Mucosa of descending colon (tissue), 3 donors: ENCODE data around the gene PSTPIP1. TPM values are rescaled to one million over a fixed set of nuclear protein-coding genes. Genes with fewer than 3 reads are reported as not detected.
A peak's percentile ranks its signal among the peaks of the same experiment; 100 is the strongest.

Experiments used
- ATAC-seq: fragments of 200-7000 bp; cut with Tn5 transposase; one replicate; pipeline ENCODE4 v1.9.1; 2020; ENCODE audit warnings: mild to moderate bottlenecking, moderate library complexity
- DNase-seq, 3 donors: peaks; one replicate each; pipeline ENCODE4 v3.0.0-alpha.2; 2020
- H3K36me3 ChIP-seq: fragments of 200-600 bp; one replicate; pipeline ENCODE4 v1.8.0; 2021; ENCODE audit warnings: low read depth, mild to moderate bottlenecking
- H3K4me1 ChIP-seq: fragments of 200-600 bp; one replicate; pipeline ENCODE4 v1.8.0; 2021; ENCODE audit warnings: low read depth, mild to moderate bottlenecking
- H3K4me3 ChIP-seq: fragments of 200-600 bp; one replicate; pipeline ENCODE4 v1.8.0; 2021; ENCODE audit warnings: mild to moderate bottlenecking
- H3K9me3 ChIP-seq: fragments of 200-600 bp; one replicate; pipeline ENCODE4 v1.8.0; 2021; ENCODE audit warnings: mild to moderate bottlenecking
- CTCF ChIP-seq: fragments of 200-600 bp; IDR thresholded peaks from one replicate; pipeline ENCODE4 v1.8.0; 2022; ENCODE audit warnings: antibody characterized with exemption, mild to moderate bottlenecking
- intact Hi-C, 2 donors: fragments of 100-400 bp; cut with DNase I in 1 of 2; cut with micrococcal nuclease in 1 of 2; formaldehyde crosslinking; loops; one replicate each; pipeline versions ENCODE4 v1.11.0 to v1.11.1; 2022; cut with DNase I, micrococcal nuclease
- total RNA-seq, 3 donors: library from RNA; stranded (reverse); fragmentation: NEBNext Ultra II Directional in 2 of 3; extraction: Animal tissue kit (Norgen Biotek cat#: 25700) in 2 of 3; gene quantifications; one replicate each; pipeline versions ENCODE4 v1.2.1 to v1.2.4, GENCODE V29; 2021 to 2023
- donor health status: DM: no; HTN: no; CAD: no; lungs with moderate emphysema.
- donor health status: DM: no; HTN: no; CAD: no.
- donor health status: DM: no; HTN: yes; CAD: no.

The PSTPIP1 gene
- total RNA-seq, 3 donors from 2014 or later, result 4.4 to 8.2 (median 6.3) TPM

DNA sequence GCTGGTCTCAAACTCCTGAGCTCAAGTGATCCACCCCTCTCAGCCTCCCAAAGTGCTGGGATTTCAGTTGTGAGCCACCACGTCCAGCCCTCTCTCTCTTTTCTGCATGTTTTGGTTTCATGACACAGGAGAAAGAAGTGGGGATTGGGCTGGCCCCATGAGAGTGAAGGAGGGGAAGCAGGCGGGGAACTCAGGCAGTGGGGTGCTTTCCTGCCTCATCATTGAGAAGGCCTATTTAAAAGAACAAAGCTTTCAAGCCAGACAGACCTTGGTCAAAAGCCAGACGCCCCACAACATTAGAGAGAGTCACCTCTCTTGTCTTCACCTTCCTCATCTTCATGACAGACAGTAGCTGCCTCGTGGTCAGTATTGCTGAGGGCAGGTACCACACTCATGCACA lies 15.9 kb downstream of the PSTPIP1 start:
- no peak for ATAC-seq

DNA sequence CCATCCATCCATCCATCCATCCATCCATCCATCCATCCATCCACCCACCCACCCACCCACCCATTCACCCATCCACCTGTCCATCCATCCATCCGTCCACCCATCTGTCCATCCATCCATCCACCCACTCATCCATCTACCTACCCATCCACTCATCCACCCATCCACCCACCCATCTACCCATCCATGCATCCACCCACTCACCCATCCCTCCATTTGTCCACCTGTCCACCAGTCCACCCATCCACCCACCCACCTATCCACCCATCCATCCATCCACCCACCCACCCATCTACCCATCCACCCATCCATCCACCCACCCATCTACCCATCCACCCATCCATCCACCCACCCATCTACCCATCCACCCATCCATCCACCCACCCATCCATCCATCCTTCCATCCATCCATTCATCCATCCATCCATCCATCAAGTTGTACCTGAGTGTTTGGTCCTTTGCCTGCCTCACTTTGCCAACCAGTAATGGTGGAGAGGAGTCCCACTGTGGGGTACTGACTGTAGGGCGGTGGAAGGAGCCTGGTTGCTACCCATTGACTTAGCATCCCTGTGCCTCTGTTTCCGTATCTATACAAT lies 17.3 kb downstream of the PSTPIP1 start:
- TF ChIP-seq CTCF, result no peak
- DNase-seq (no peak), ATAC-seq (no peak)
- no peaks in the 10 kb centered on the region for H3K9me3 ChIP-seq
- no peaks in the 10 kb centered on the region for H3K4me1 ChIP-seq
- intact Hi-C loops, result no loop called here
- H3K36me3 ChIP-seq, result no peaks in the 10 kb centered on the region
- no peak overlapping the region for H3K4me3 ChIP-seq

More for the DNA sequence above, 15.9 kb downstream of the PSTPIP1 start:
- Histone ChIP-seq H3K9me3 (no peaks in the 10 kb centered on the region), H3K36me3 (no peaks in the 10 kb centered on the region), H3K4me3 (no peak overlapping the region), H3K4me1 (no peaks in the 10 kb centered on the region)
- intact Hi-C loops, result no loop called here
- peak in 1 of 3 donors; percentile 18 for DNase-seq
- TF ChIP-seq CTCF, result no peak

GRCh38 chr15:77012868-77013267 lies 17.9 kb downstream of the PSTPIP1 start:
- H3K4me1 ChIP-seq, result no peaks in the 10 kb centered on the region
- no peak for TF ChIP-seq CTCF
- ATAC-seq (peak; percentile 55), DNase-seq (peak in 1 of 3 donors; percentile 59)
- intact Hi-C loops, result no loop called here
- no peaks in the 10 kb centered on the region for H3K36me3 ChIP-seq
- H3K4me3 ChIP-seq, result no peak overlapping the region
- H3K9me3 ChIP-seq, result no peaks in the 10 kb centered on the region

- no peaks in the 10 kb centered on the region for H3K36me3 ChIP-seq
- ATAC-seq, result peak; percentile 73
- DNase-seq, result peak in 1 of 3 donors; percentile 86
Observed at GRCh38 chr15:77013776-77014131, 18.8 kb downstream of the PSTPIP1 start.

DNA sequence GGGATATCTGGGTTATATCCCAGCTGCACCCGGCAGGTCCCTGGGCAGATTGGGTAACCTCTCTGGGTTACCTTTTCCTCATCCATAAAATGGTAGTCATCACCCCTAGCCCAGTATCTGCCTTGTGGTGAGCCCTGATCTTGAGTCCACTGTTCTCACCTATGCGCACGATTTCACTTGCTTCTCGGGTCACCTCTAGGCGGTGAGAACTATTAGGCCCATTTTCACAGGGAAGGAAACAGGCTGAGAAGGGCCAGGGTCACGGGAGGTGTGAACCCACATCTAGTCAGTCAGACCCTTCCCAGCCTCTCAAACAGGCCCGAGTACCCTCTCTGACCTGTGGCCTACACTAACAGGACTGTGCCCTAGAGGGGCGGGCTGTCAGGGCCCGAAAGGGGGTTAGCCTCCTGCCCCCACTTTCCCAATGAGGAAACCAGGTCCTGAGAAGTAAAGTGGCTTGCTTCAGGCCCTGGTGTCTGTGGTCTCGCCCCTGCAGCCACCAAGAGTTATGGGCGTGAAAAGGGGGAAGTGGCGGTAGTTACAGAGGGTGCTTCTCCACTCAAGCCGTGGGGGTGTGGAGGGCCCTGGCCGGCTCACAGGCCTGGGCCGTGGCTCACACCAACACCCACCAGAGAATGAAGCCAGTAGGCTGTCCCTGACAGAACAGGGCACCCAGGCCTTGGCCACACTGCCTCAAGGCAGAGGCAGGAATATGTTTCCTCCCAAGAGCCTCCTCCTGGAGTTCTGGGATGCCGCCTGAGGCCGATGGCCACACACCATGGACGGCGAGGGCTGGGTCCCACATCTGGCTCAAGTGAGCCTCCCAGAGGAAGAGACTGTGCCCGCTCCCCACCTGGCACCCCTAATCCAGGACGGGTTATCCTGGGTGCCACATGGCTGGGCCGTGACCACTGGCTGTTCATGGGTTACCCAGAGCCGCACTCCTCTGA lies 19.5 kb downstream of the PSTPIP1 start:
- peak; percentile 33 for ATAC-seq

More at GRCh38 chr15:77013776-77014131, 18.8 kb downstream of the PSTPIP1 start:
- Histone ChIP-seq H3K4me3 (no peak overlapping the region), H3K4me1 (no peaks in the 10 kb centered on the region), H3K9me3 (no peaks in the 10 kb centered on the region)
- intact Hi-C loops, result no loop called here
- no peak for TF ChIP-seq CTCF

More for the DNA sequence above, 19.5 kb downstream of the PSTPIP1 start:
- H3K36me3 ChIP-seq, result no peaks in the 10 kb centered on the region
- H3K4me3 ChIP-seq, result no peak overlapping the region
- TF ChIP-seq CTCF, result no peak
- intact Hi-C loops, result no loop called here
- H3K9me3 ChIP-seq, result no peaks in the 10 kb centered on the region
- no peaks in the 10 kb centered on the region for H3K4me1 ChIP-seq
- peak in 1 of 3 donors; percentile 58 for DNase-seq
